ENCODE results near the gene HIRA. TPM values are rescaled to one million over a fixed set of nuclear protein-coding genes. Genes with fewer than 3 reads are reported as not detected.

Gene HIRA
- total RNA-seq, 2 donors from 2014 or later: 23.8 to 25.7 TPM

GRCh38 chr22:19292458-19293230 is 138.9 kb downstream of the HIRA start:
- Histone ChIP-seq H3K9me3 (no peaks in the 10 kb centered on the region), H3K4me1 (ENCODE audit: control insufficient read depth in 1 of 2, low read depth in 2 of 2) (peaks cover 0 to 14% of the 10 kb centered on the region in 2 donors), H3K27ac (peak overlapping the region; percentile 15 to 63), H3K27me3 (replicated peaks; ENCODE audit: insufficient read depth) (no peaks in the 10 kb centered on the region), H3K4me3 (peak overlapping the region; percentile 97), H3K36me3 (no peaks in the 10 kb centered on the region)
- ATAC-seq (ENCODE audit: insufficient number of reproducible peaks, low FRiP score, low read depth) (no peak), DNase-seq (ENCODE audit: low spot score) (no peak)
- no peak for TF ChIP-seq CTCF (IDR thresholded peaks at IDR 0.05)

GRCh38 chr22:19291580-19292457 is 139.7 kb downstream of the HIRA start, which contains the start of gene CLTCL1:
CLTCL1 (minus strand) TSS chr22:19291719; CDS start chr22:19291641, 78 bp downstream.
- ATAC-seq (ENCODE audit: insufficient number of reproducible peaks, low FRiP score, low read depth) (peak; percentile 17), DNase-seq (ENCODE audit: low spot score) (no peak)
- Histone ChIP-seq H3K36me3 (no peaks in the 10 kb centered on the region), H3K27ac (peak within 1 kb of the TSS; percentile 15 to 63), H3K9me3 (no peaks in the 10 kb centered on the region), H3K4me3 (peak within 1 kb of the TSS; percentile 97), H3K27me3 (replicated peaks; ENCODE audit: insufficient read depth) (no peaks in the 10 kb centered on the region), H3K4me1 (ENCODE audit: control insufficient read depth in 1 of 2, low read depth in 2 of 2) (peaks cover 0 to 14% of the 10 kb centered on the region in 2 donors)
- TF ChIP-seq CTCF (IDR thresholded peaks at IDR 0.05): no peak

GRCh38 chr22:19291218-19291579 is 140.3 kb downstream of the HIRA start:
- DNase-seq (ENCODE audit: low spot score): no peak
- Histone ChIP-seq H3K4me1 (ENCODE audit: control insufficient read depth in 1 of 2, low read depth in 2 of 2) (peaks cover 0 to 14% of the 10 kb centered on the region in 2 donors), H3K9me3 (no peaks in the 10 kb centered on the region), H3K27me3 (replicated peaks; ENCODE audit: insufficient read depth) (no peaks in the 10 kb centered on the region), H3K27ac (no peak overlapping the region), H3K4me3 (peak overlapping the region; percentile 97), H3K36me3 (no peaks in the 10 kb centered on the region)
- TF ChIP-seq CTCF (IDR thresholded peaks at IDR 0.05): no peak
- peak; percentile 41 for ATAC-seq (ENCODE audit: insufficient number of reproducible peaks, low FRiP score, low read depth)

- Histone ChIP-seq H3K27me3 (replicated peaks; ENCODE audit: insufficient read depth) (no peaks in the 10 kb centered on the region), H3K4me1 (ENCODE audit: control insufficient read depth in 1 of 2, low read depth in 2 of 2) (peaks cover 0 to 14% of the 10 kb centered on the region in 2 donors), H3K4me3 (peak overlapping the region; percentile 97), H3K36me3 (no peaks in the 10 kb centered on the region), H3K9me3 (no peaks in the 10 kb centered on the region), H3K27ac (no peak overlapping the region)
- ATAC-seq (ENCODE audit: insufficient number of reproducible peaks, low FRiP score, low read depth) (peak; percentile 8), DNase-seq (ENCODE audit: low spot score) (no peak)
- TF ChIP-seq CTCF (IDR thresholded peaks at IDR 0.05): no peak
Measured at GRCh38 chr22:19290400-19291217, 140.9 kb downstream of the HIRA start.
